HCT116 (cell line): ENCODE measurements around the gene CLIC4. TPM values are rescaled to one million over a fixed set of nuclear protein-coding genes. Genes with fewer than 3 reads are reported as not detected.

ENCODE experiments used
- ATAC-seq: fragments of 200-7000 bp; cut with Tn5 transposase; 2 replicates; pipeline ENCODE4 v1.9.1; 2020; ENCODE audit warnings: mild to moderate bottlenecking, moderate library complexity
- BruUV-seq: library from RNA; stranded (reverse); fragments of 400-500 nt; replicated peaks from 2 replicates; lab custom pipeline; 2021; lab: Mats Ljungman, UMichigan
- CTCF ChIA-PET: fragments of 300-600 bp; sonication (Branson Sonifier 250); formaldehyde crosslinking; loops from one replicate; lab custom pipeline; 2021; ENCODE audit warnings: antibody characterized with exemption; lab: Charles Lee
- POLR2A ChIA-PET: fragments of 300-600, 350-600 bp; sonication (Branson Sonifier 250); formaldehyde crosslinking; loops from one replicate; lab custom pipeline; 2021; ENCODE audit warnings: antibody characterized with exemption; lab: Charles Lee
- RAD21 ChIA-PET, 2 experiments: fragments of 300-600 bp; sonication (Branson Sonifier 250); formaldehyde crosslinking; loops; one replicate each; lab custom pipeline; 2023; ENCODE audit warnings: low total read pairs in 2 of 2; ENCODE audit not compliant: uncharacterized antibody in 2 of 2, unreplicated experiment in 2 of 2, low non-redundant PET in 1 of 2; lab: Charles Lee
- DNase-seq: peaks from one replicate; pipeline ENCODE4 v3.0.0-alpha.2; 2010; ENCODE audit warnings: low read depth, low spot score
- H2AFZ ChIP-seq: fragments of 200-600 bp; shearing (Covaris generic), sonication (generic); 2 replicates; pipeline ENCODE4 v1.6.1; 2017; ENCODE audit warnings: low read depth, mixed run types, mixed read lengths, antibody characterized with exemption, low read length; ENCODE audit not compliant: poor library complexity, severe bottlenecking
- H3K27ac ChIP-seq: 2 replicates; pipeline ENCODE4 v1.5.1; 2012; ENCODE audit warnings: low read depth, low read length
- H3K27me3 ChIP-seq: fragments of 200-600 bp; sonication (generic); 2 replicates; pipeline ENCODE4 v1.6.1; 2016; ENCODE audit warnings: mixed run types, low read length, mixed read lengths; ENCODE audit not compliant: insufficient read depth
- H3K36me3 ChIP-seq, 2 experiments: fragments of 200-500 bp in 1 of 2; fragments of 200-600 bp in 1 of 2; sonication (Bioruptor generic) in 1 of 2; sonication (generic) in 1 of 2; 2 replicates each; pipeline versions ENCODE4 v1.5.1 to v1.6.1; 2014 to 2016; ENCODE audit warnings: low read length in 2 of 2, inconsistent platforms in 1 of 2, mixed read lengths in 1 of 2, mixed run types in 1 of 2; ENCODE audit not compliant: insufficient read depth in 2 of 2, control insufficient read depth in 1 of 2
- H3K4me1 ChIP-seq, 2 experiments: fragments of 200-600 bp in 1 of 2; sonication (generic) in 1 of 2; 2 replicates each; pipeline versions ENCODE4 v1.5.1 to v1.6.1; 2012 to 2017; ENCODE audit warnings: low read length in 2 of 2, inconsistent platforms in 1 of 2, mild to moderate bottlenecking in 1 of 2, mixed read lengths in 1 of 2, mixed run types in 1 of 2, moderate library complexity in 1 of 2; ENCODE audit not compliant: insufficient read depth in 2 of 2, control insufficient read depth in 1 of 2
- H3K4me2 ChIP-seq: fragments of 200-600 bp; sonication (generic); 2 replicates; pipeline ENCODE4 v1.6.1; 2017; ENCODE audit warnings: mixed run types, low read length, mixed read lengths
- H3K4me3 ChIP-seq, 2 experiments: fragments of 200-600 bp in 1 of 2; sonication (generic) in 1 of 2; replicated peaks in 1 of 2; 2 replicates each; pipeline ENCODE4 v1.5.1; 2011 to 2016; ENCODE audit warnings: low read length in 2 of 2, control low read depth in 1 of 2, low read depth in 1 of 2, mild to moderate bottlenecking in 1 of 2, mixed read lengths in 1 of 2, mixed run types in 1 of 2
- H3K79me2 ChIP-seq: fragments of 200-600 bp; sonication (generic); 2 replicates; pipeline ENCODE4 v1.6.1; 2017; ENCODE audit warnings: mild to moderate bottlenecking, mixed run types, low read length, moderate library complexity, mixed read lengths; ENCODE audit not compliant: insufficient read depth
- H3K9ac ChIP-seq: fragments of 200-600 bp; sonication (generic); 2 replicates; pipeline ENCODE4 v1.6.1; 2016; ENCODE audit warnings: low read length, mixed read lengths
- H3K9me2 ChIP-seq: fragments of 200-600 bp; sonication (generic), shearing (Covaris generic); 2 replicates; pipeline ENCODE4 v1.6.1; 2017; ENCODE audit warnings: mixed run types, mild to moderate bottlenecking, moderate library complexity; ENCODE audit not compliant: insufficient read depth
- H3K9me3 ChIP-seq, 2 experiments: fragments of 200-500 bp in 1 of 2; fragments of 200-600 bp in 1 of 2; sonication (Bioruptor generic) in 1 of 2; sonication (generic) in 1 of 2; 2 replicates each; pipeline ENCODE4 v1.6.1; 2014 to 2017; ENCODE audit warnings: low read length in 2 of 2, mixed read lengths in 2 of 2, inconsistent platforms in 1 of 2, low read depth in 1 of 2, mild to moderate bottlenecking in 1 of 2, mixed run types in 1 of 2, moderate library complexity in 1 of 2; ENCODE audit not compliant: control insufficient read depth in 1 of 2, insufficient read depth in 1 of 2
- H4K20me1 ChIP-seq: fragments of 200-600 bp; sonication (generic), shearing (Covaris generic); 2 replicates; pipeline ENCODE4 v1.6.1; 2017; ENCODE audit warnings: mixed run types, mild to moderate bottlenecking, moderate library complexity; ENCODE audit not compliant: insufficient read depth
- ATF3 ChIP-seq: IDR thresholded peaks from 2 replicates; pipeline ENCODE4 v1.6.1; 2012
- EGR1 ChIP-seq: IDR thresholded peaks from 2 replicates; pipeline ENCODE4 v1.6.1; 2012; ENCODE audit warnings: low read depth
- ELF1 ChIP-seq: IDR thresholded peaks from 2 replicates; pipeline ENCODE4 v1.6.1; 2012; ENCODE audit warnings: low read depth, borderline replicate concordance
- EZH2 ChIP-seq: fragments of 200-600 bp; sonication (generic); IDR thresholded peaks from 2 replicates; pipeline ENCODE4 v1.6.1; 2017; ENCODE audit warnings: antibody characterized with exemption, mixed run types
- EZH2phosphoT487 ChIP-seq: fragments of 200-600 bp; IDR thresholded peaks from 2 replicates; pipeline ENCODE4 v1.6.1; 2018; ENCODE audit warnings: antibody characterized with exemption, borderline replicate concordance
- FOSL1 ChIP-seq: IDR thresholded peaks from 2 replicates; pipeline ENCODE4 v1.6.1; 2012; ENCODE audit warnings: low read depth
- POLR2A ChIP-seq: IDR thresholded peaks from 2 replicates; pipeline ENCODE4 v1.7.0; 2011; ENCODE audit warnings: borderline replicate concordance; ENCODE audit not compliant: insufficient read depth, insufficient read length; ENCODE audit errors: extremely low read depth
- POLR2AphosphoS5 ChIP-seq: IDR thresholded peaks from 2 replicates; pipeline ENCODE4 v1.6.1; 2011; ENCODE audit warnings: mild to moderate bottlenecking, low read depth, low read length, moderate library complexity
- REST ChIP-seq: IDR thresholded peaks from 2 replicates; pipeline ENCODE4 v1.6.1; 2012; ENCODE audit warnings: low read depth
- SRF ChIP-seq: IDR thresholded peaks from 2 replicates; pipeline ENCODE4 v1.6.1; 2012; ENCODE audit warnings: low read depth
- intact Hi-C: fragments of 100-400 bp; cut with micrococcal nuclease; formaldehyde crosslinking; loops from 2 replicates; pipeline ENCODE4 v1.10.0; 2022
- total RNA-seq: library from RNA; stranded (reverse); gene quantifications from one replicate; pipeline ENCODE4 v1.2.1, GENCODE V29; 2021; ENCODE audit not compliant: unreplicated experiment

Gene CLIC4
- total RNA-seq, 1 experiment from 2014 or later, result 77.2 TPM

DNA sequence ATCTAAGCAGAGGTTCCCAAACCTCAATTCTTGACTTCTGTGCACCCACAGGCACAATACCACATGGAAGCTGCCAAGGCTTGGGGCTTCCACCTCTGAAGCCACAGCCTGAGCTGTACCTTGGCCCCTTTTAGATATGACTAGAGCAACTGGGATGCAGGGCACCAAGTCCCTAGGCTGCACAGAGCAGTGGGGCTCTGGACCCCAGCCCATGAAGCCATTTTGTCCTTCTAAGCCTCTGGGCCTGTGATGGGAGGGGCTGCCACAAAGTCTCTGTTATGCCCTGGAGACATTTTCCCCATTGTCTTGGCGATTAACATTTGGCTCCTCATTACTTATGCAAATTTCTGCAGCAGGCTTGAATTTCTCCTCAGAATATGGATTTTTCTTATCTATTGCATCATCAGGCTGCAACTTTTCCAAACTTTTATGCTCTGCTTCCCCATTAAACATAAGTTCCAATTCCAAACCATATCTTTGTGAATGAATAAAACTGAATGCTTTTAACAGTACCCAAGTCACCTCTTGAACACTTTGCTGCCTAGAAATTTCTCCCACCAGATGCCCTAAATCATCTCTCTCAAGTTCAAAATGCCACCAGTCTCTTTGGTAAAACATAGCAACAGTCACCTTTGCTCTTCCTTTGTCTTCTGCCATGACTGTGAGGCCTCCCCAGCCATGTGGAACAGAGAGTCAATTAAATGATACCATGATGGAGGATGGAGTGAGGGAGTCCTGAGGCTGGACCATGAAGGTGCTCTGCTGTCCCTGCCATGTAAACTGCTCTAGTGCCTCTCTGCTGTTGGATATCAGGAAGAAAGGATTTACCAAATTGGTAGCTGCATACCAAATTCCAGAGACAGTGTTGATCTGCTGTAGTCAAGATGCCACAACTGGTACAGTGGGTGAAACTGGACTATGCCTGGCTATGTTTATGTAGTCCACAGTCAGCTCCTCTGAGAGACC lies 147.2 kb downstream of the CLIC4 start:
- no peak for ATAC-seq
- TF ChIP-seq EZH2 (no peak), FOSL1 (no peak), POLR2AphosphoS5 (no peak), EGR1 (no peak)
- TF ChIP-seq, all 23 proteins: peak for 0

GRCh38 chr1:24893431-24893830 lies 148.2 kb downstream of the CLIC4 start:
- Histone ChIP-seq H3K9me3 (no peaks in the 10 kb centered on the region), H3K4me3 (no peak overlapping the region), H3K27ac (no peak overlapping the region), H3K9ac (no peak overlapping the region), H3K9me2 (no peaks in the 10 kb centered on the region), H2AFZ (no peak overlapping the region), H3K4me2 (no peak overlapping the region), H4K20me1 (no peaks in the 10 kb centered on the region), H3K79me2 (no peaks in the 10 kb centered on the region), H3K4me1 (no peaks in the 10 kb centered on the region)
- ChIA-PET POLR2A (no interaction called here), CTCF (no interaction called here), RAD21 (no interaction called here)
- intact Hi-C loops, result no loop called here
- ATAC-seq, result no peak
- no TSS peak for BruUV-seq
- DNase-seq, result no peak
- TF ChIP-seq REST (no peak), POLR2A (no peak), ELF1 (no peak), EZH2phosphoT487 (no peak), EZH2 (no peak), SRF (no peak), ATF3 (no peak)
- TF ChIP-seq, all 23 proteins: peak for 0
- H3K36me3 ChIP-seq, result no peaks in the 10 kb centered on the region
- no peaks in the 10 kb centered on the region for H3K27me3 ChIP-seq

More for the DNA sequence above, 147.2 kb downstream of the CLIC4 start:
- Histone ChIP-seq H3K4me2 (no peak overlapping the region), H3K27me3 (no peaks in the 10 kb centered on the region), H3K79me2 (no peaks in the 10 kb centered on the region), H3K27ac (no peak overlapping the region), H2AFZ (no peak overlapping the region), H3K9me2 (no peaks in the 10 kb centered on the region), H3K9ac (no peak overlapping the region), H3K36me3 (no peaks in the 10 kb centered on the region), H3K9me3 (no peaks in the 10 kb centered on the region), H4K20me1 (no peaks in the 10 kb centered on the region), H3K4me3 (no peak overlapping the region), H3K4me1 (no peaks in the 10 kb centered on the region)
- ChIA-PET RAD21 (no interaction called here), CTCF (no interaction called here), POLR2A (no interaction called here)
- DNase-seq, result no peak
- intact Hi-C loops, result no loop called here
- BruUV-seq, result no TSS peak
